GM21619 (cell line): ENCODE results near the gene TPST2.
"Not testable (repeated sequence)": the region's sequence is repeated elsewhere in the genome, so short reads cannot be mapped to it uniquely, and the experiment has no call there.

Experiments used
- ATAC-seq: cut with Tn5 transposase; IDR thresholded peaks from one replicate; pipeline ENCODE4 v1.9.1; 2021; ENCODE audit not compliant: unreplicated experiment

The TPST2 gene

GRCh38 chr22:26589845-26590736, at the start of gene TPST2:
Gene TPST2 (minus strand): TSS chr22:26590132. CDS start chr22:26541630, 48,502 bp downstream.
- ATAC-seq: peak; percentile 52

- no peak for ATAC-seq
Measured at GRCh38 chr22:26636296-26636695, 46.4 kb upstream of the TPST2 start.

GRCh38 chr22:26635117-26635516, 45.2 kb upstream of the TPST2 start:
- ATAC-seq: no peak

GRCh38 chr22:26634189-26634588, 44.3 kb upstream of the TPST2 start:
- ATAC-seq: no peak

- no peak for ATAC-seq
Measured at GRCh38 chr22:26632422-26633155, 42.7 kb upstream of the TPST2 start.

- ATAC-seq: no peak
Measured at GRCh38 chr22:26631282-26631681, 41.4 kb upstream of the TPST2 start.

GRCh38 chr22:26629988-26630761, 40.2 kb upstream of the TPST2 start:
- no peak for ATAC-seq

GRCh38 chr22:26624803-26625202, 34.9 kb upstream of the TPST2 start:
- ATAC-seq: no peak

- no peak for ATAC-seq
Measured at GRCh38 chr22:26623984-26624383, 34.1 kb upstream of the TPST2 start.

- ATAC-seq: no peak
Measured at GRCh38 chr22:26621663-26622062, 31.7 kb upstream of the TPST2 start, which contains the start of gene CRYBA4. Gene CRYBA4 (plus strand): TSS chr22:26621963. CDS start chr22:26622597, 634 bp downstream.

- no peak for ATAC-seq
Measured at GRCh38 chr22:26620197-26620596, 30.3 kb upstream of the TPST2 start.

GRCh38 chr22:26619510-26619909, 29.6 kb upstream of the TPST2 start:
- ATAC-seq: no peak

GRCh38 chr22:26618455-26618854, 28.5 kb upstream of the TPST2 start:
- ATAC-seq: no peak

GRCh38 chr22:26617271-26618199, 27.6 kb upstream of the TPST2 start, which contains the start of gene CRYBB1:
Gene CRYBB1 (minus strand): TSS chr22:26618027. CDS start chr22:26616319, 1,708 bp downstream.
- no peak for ATAC-seq

GRCh38 chr22:26616650-26617049, 26.7 kb upstream of the TPST2 start:
- no peak for ATAC-seq

GRCh38 chr22:26615830-26616435, 26.0 kb upstream of the TPST2 start:
- ATAC-seq: no peak

- no peak for ATAC-seq
Measured at GRCh38 chr22:26615149-26615548, 25.2 kb upstream of the TPST2 start.

- no peak for ATAC-seq
Measured at GRCh38 chr22:26614322-26614721, 24.4 kb upstream of the TPST2 start.

- ATAC-seq: not testable (repeated sequence)
Measured at GRCh38 chr22:26613753-26614152, 23.8 kb upstream of the TPST2 start.

GRCh38 chr22:26612652-26613051, 22.7 kb upstream of the TPST2 start:
- ATAC-seq: no peak
